Measurements from ENCODE around the gene SLC23A1. TPM values are rescaled to one million over a fixed set of nuclear protein-coding genes. Genes with fewer than 3 reads are reported as not detected.

SLC23A1 gene
- total RNA-seq, 1 donor from 2014 or later = 2.1 TPM

DNA sequence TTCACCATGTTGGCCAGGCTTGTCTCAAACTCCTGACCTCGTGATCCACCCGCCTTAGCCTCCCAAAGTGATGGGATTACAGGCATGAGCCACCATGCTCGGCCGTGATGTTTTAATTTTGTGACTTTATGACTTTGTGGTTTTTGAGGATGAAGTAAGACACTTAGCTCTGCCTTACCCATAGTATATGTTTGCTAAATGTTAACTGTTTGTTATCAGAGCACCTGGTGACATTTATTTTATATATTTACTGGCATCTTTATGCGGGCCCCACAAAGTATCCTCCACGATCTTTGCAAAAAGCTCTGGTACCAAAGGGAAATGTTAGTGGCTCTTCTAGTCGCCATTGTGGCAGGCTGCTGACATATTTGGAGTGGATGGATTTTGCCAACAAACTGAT lies 6.7 kb downstream of the SLC23A1 start:
- H3K36me3 Mint-ChIP-seq = peaks cover 13% of the 10 kb centered on the region
- no peak for DNase-seq (ENCODE audit: extremely low spot score, unreplicated experiment)
- no peaks in the 10 kb centered on the region for H3K4me1 Mint-ChIP-seq (ENCODE audit: unreplicated experiment)
- H3K4me3 Mint-ChIP-seq = no peak overlapping the region
- H3K27ac Mint-ChIP-seq = no peak overlapping the region
- no peaks in the 10 kb centered on the region for H3K9me3 Mint-ChIP-seq
- TF ChIP-seq, protein P1, sequence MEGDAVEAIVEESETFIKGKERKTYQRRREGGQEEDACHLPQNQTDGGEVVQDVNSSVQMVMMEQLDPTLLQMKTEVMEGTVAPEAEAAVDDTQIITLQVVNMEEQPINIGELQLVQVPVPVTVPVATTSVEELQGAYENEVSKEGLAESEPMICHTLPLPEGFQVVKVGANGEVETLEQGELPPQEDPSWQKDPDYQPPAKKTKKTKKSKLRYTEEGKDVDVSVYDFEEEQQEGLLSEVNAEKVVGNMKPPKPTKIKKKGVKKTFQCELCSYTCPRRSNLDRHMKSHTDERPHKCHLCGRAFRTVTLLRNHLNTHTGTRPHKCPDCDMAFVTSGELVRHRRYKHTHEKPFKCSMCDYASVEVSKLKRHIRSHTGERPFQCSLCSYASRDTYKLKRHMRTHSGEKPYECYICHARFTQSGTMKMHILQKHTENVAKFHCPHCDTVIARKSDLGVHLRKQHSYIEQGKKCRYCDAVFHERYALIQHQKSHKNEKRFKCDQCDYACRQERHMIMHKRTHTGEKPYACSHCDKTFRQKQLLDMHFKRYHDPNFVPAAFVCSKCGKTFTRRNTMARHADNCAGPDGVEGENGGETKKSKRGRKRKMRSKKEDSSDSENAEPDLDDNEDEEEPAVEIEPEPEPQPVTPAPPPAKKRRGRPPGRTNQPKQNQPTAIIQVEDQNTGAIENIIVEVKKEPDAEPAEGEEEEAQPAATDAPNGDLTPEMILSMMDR (conservative IDR thresholded peaks at IDR 0.05) = no peak
- H3K27me3 Mint-ChIP-seq = no peaks in the 10 kb centered on the region

DNA sequence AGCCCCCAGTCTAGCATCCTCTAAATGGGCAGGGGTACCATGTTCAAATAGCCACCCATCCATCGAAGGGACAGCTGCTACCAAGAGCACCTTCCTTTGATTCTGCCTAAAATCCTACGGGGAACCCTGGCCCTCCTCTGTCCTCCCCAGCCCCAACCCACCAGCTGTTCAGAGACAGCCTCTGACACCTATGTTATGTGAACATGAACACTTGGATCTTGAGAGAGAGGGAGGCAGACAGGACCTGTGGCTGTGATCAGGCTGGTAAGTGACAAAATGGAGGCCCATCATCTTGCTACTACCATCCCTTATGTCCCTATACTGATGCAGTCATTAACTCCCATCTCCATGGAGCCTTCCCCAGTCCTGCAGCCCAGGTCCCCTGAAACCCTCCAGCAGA lies 8.2 kb downstream of the SLC23A1 start:
- TF ChIP-seq, protein P1 (conservative IDR thresholded peaks at IDR 0.05) = no peak
- Mint-ChIP-seq H3K27me3 (no peaks in the 10 kb centered on the region), H3K36me3 (peaks cover 16% of the 10 kb centered on the region), H3K9me3 (no peaks in the 10 kb centered on the region), H3K4me1 (ENCODE audit: unreplicated experiment) (no peaks in the 10 kb centered on the region), H3K27ac (no peak overlapping the region), H3K4me3 (no peak overlapping the region)
- peak; percentile 32 for DNase-seq (ENCODE audit: extremely low spot score, unreplicated experiment)

DNA sequence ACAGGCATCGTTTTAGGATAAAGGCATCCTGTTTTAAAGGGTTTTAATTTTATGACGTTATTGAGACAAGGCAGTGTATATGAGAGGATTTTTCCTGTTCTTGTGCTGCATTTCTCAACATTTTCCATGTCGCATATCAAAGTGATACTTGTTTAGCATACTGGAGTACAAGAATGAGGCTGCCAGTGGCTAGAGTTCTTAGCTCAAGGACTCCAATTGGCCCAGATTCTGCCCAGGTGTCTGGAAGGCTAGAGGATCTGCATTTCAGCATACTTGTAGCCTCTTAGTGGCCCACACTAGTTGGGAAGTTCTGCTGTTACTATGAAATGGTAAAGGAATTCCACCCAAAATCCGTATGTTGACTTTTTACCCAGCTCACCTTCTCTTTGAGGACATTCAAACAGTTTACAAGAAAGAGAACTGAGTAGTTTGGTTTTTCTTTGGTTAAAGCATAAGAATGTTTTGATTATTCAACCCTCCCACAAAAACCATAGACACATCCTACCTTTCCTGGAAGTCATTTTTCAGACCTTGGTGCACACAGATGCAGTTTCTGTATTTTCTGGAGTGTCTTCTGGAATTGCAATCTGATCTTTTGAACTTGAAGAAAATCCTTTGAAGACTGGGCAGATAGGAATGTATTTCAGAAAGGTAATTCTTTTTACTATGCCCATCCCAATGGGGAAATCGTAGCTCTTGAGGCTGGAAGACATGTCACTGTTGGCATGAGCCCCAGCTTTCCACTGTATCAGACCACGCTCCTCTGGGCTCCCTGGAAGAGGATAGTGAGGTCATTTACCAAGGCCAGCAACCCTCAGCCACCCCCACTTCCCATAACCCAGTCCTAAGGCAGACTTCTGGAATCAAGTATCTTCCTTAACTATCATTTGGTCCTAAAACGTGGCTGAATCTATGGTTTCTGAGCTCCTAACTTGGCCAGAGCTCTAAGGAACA lies 11.3 kb downstream of the SLC23A1 start:
- Mint-ChIP-seq H3K4me3 (no peak overlapping the region), H3K9me3 (no peaks in the 10 kb centered on the region), H3K27me3 (no peaks in the 10 kb centered on the region), H3K27ac (no peak overlapping the region), H3K4me1 (ENCODE audit: unreplicated experiment) (no peaks in the 10 kb centered on the region), H3K36me3 (peaks cover 20% of the 10 kb centered on the region)
- TF ChIP-seq, protein P1 (conservative IDR thresholded peaks at IDR 0.05) = no peak
- peak; percentile 29 for DNase-seq (ENCODE audit: extremely low spot score, unreplicated experiment)

DNA sequence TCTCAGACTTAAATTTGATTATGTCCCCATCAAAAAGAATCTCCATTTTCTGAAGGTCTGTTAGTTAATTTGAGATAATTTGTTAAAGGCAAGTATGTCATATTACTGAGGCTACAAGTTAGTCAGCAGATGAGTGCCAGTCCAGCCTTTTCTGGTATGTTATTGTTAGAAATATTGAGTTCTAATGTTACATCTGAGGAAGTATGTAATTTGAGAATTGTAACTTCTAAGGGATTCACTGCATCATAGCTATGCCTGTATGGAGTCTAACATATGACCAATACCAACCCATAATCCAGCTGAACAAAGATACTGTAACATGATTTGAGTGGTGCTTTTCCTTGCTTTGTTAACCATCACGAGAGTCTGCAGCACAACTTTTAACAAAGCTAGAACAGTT lies 13.9 kb downstream of the SLC23A1 start:
- H3K27ac Mint-ChIP-seq = no peak overlapping the region
- DNase-seq (ENCODE audit: extremely low spot score, unreplicated experiment) = no peak
- H3K36me3 Mint-ChIP-seq = peaks cover 30% of the 10 kb centered on the region

DNA sequence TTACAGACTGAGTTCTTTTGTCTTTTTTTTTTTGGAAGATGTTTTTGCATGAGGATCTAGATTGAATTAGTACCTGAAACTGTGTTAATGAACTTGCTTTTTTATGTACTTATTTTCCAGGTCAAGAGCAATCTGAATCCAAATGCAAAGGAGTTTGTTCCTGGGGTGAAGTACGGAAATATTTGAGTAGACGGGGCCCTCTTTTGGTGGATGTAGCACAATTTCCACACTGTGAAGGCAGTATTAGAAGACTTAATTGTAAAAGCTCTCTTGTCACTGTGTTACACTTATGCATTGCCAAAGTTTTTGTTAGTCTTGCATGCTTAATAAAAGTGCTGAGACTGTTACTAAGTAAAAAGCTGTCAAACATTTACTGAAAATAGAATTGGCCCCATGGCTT lies 14.5 kb downstream of the SLC23A1 start:
- Mint-ChIP-seq H3K27me3 (no peaks in the 10 kb centered on the region), H3K9me3 (no peaks in the 10 kb centered on the region), H3K4me1 (ENCODE audit: unreplicated experiment) (no peaks in the 10 kb centered on the region), H3K27ac (no peak overlapping the region), H3K4me3 (no peak overlapping the region), H3K36me3 (peaks cover 35% of the 10 kb centered on the region)
- TF ChIP-seq, protein P1 (conservative IDR thresholded peaks at IDR 0.05) = peak; percentile 20
- no peak for DNase-seq (ENCODE audit: extremely low spot score, unreplicated experiment)

More for the DNA sequence above, 13.9 kb downstream of the SLC23A1 start:
- Mint-ChIP-seq H3K4me3 (no peak overlapping the region), H3K9me3 (no peaks in the 10 kb centered on the region), H3K27me3 (no peaks in the 10 kb centered on the region), H3K4me1 (ENCODE audit: unreplicated experiment) (no peaks in the 10 kb centered on the region)
- TF ChIP-seq, protein P1 (conservative IDR thresholded peaks at IDR 0.05) = no peak

All from type B pancreatic cell (in vitro differentiated cells).